ENCODE measurements around the gene ZNF664.

ZNF664 gene

DNA sequence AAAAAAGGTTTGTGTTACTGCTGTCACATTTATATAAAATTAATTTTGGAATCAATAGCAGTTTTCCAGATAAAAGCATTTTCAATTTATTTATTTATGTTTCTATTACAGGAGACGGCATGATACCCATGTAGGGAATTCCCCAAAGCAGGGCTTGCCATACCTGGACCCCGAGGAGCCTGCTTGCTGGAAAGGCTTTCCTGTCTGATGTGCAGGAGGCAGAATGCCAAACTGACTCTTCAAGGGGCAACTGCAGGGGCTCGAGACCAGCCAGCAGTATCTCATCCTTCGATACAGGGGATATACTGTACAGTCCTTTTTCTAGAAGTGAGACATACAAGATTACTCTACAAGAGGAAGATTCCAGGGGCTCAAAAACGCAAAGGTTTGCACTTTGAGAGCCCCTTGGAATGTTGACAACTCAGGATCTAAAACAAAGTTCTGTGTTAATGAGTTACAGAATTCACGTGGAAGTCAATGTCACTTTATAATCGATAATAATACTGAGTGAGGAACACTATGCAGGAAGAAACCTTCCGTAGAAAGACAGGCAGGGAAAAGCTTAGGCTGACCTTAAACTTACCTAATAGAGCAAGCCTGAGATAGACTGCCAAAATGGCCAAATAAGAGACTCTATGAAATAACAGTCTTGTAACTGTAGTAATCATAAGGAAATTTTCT is 38.6 kb downstream of the ZNF664 start:
- DNase-seq: no peak

DNA sequence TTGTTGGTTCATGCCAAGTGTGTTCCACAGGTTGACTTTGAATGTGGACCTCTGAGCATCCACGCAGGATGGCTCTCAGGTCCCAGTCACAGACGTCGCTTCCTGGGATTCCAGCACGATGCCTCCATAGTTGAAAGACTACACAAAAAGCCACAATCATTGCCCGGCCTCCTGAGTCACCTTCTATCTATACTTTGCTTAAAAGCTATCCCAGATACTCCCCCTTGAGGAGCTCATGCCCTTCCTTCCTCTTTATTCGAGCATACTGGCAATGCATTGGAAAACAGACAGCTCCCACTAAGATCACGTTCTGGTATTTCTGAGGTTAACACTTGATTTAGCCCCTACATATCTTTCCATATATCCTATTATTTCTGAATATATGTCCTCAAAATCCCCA is 40.1 kb downstream of the ZNF664 start:
- no peak for DNase-seq

DNA sequence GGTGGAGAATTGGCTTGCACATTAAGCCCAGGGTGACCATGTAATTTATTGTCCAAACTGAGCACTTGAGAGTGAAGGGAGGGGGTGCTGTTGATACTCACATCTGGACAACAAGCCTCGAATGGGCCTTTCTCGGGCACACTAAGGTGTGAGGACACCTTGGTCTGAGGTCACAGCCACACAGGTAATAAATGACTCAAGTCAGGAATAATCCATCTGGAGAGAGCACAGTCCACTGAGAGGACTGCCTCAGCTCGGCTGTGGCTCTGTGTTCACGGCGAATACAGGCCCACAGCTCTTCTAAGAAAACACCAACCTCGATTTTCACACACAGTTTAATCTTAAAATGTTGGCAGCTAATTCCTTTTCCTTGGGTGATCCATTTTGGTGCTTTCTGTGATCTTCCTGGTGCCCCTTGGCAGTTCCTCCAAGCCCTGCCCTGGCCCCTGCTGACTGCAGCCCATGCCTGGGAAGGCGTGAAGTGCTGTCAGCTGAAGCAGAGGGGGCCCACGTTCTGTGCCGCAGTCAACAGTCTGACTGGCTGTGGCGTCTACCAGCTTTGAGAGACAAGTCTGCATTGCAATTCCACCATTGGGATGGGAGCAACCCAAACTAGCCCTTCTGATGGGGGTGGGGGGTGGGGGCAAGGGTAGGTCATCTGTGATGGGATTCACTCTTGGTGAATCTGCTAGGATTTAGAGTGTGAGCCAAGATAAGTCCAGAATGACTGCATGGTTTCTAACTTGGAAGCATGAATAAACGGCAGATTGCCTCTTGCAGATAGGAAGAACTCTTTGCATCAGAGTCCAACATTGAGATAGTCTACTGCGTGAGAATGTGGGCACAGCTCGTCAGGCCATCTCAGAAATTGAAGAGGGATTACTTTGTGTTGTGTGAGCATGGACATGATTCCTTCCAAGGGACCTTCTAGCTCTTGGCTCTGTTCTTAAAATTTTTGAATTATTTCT is 42.8 kb downstream of the ZNF664 start:
- no peak for DNase-seq

DNA sequence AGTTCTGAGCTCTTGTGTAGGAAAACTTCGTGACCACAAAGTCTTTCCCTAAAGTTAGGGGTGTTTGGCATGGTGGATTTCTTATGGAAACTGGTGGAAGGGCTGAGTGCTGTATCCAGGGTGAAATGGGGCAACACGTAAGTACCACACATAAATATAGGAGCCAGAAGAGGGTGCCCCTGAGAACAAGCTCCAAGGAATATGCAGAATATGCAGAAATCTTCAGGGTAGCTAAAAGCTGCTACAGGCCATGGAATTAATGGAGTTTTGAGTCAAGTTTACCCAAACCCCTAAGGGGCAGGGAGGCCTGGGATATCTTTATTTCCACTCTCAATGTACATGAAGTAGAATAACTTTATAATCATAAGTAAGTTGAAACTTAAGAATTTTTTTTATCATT is 44.0 kb downstream of the ZNF664 start:
- no peak for DNase-seq

DNA sequence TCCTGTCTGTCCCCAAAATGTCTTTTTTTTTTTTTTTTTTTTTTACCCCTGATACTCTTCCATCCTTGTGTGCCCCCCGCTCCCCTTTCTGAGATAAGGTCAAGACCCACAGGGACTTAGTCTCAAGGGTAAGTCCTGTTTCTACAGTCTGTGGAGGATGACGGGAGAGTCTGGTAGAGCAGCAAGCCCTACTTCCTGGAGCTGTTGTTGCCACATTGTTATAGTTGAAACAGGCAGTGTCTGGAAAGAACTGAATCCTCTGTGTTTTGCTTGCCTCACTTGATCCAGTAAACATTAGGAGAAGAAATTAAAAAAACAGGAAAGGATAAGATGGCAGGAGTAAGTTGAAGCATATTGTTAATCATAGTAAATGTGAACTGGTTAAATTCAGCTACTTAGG is 45.5 kb downstream of the ZNF664 start:
- DNase-seq: no peak

DNA sequence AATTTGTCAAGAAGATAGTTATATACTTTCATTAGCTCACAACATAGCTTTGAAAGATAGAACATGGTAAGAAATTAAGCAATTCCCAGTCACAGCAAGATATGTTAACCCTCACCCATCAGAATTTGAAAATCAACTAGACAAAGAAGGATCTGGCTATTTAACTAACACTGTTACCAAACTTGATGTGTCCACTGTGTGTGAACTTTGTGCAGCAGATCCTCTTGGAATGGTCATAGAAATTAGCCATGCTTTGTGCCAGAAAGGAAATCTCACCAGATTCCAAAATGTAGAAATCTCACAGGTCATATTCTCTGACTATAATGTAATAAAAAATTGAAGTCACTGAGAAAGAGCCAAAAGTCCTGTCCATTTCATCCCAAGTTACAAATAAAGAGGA is 46.1 kb downstream of the ZNF664 start:
- DNase-seq: no peak

DNA sequence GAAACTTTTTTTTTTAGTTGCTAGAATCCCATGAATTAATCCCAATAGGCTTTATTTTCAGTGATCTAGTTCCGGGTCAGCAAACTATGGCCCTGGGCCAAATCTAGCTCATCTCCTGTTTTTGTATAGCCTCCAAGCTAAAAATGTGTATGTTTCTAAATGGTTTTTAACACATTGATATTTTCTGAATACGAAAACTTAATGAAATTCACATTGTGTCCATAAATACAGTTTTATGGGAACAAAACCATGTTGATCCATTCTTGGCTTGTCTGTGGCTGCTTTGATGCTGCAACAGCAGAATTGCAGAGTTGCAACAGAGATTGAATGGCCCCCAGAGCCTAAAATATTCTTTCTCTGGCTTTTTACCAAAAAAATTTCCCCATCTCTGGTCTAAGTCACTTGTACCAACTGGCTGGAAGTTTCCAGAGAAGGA is 47.5 kb downstream of the ZNF664 start:
- peak; percentile 53 for DNase-seq

DNA sequence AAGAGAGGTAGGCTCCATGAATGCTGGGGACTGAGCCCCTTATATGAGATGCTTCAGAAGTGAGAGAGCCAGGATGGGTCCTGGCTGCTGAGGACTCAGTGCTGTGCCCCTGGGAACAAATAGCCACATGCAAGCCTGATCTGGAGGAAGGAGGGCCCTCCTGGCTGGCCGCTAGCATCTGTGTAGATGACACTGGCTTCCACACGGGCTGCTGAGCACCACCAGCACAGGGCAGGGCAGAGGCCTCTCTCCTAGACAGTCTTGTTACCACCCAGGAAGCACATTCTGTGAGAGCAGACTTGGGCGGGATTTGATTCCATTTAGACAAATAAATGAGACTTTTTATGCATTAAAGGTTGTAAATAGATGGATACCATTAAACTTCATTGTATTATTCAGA is 48.0 kb downstream of the ZNF664 start:
- no peak for DNase-seq

DNA sequence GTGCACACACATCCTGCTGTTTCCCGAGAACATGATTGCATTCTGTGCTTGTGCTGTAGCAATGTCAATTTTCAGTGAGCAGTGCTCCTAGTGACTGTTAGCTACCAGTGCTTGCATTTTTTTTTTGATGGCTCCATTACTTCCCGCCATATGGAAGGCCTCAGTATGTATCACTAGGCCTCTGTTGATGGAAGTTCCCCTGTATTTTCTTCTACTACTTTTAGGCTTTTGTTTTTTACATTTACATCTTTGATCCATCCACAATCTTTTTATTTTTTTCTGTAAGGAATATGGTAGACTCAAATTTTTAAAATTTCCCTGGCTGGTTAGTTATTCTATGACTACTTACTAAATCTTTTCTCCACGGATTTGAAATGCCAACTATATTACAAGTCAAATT is 49.1 kb downstream of the ZNF664 start:
- DNase-seq: no peak

DNA sequence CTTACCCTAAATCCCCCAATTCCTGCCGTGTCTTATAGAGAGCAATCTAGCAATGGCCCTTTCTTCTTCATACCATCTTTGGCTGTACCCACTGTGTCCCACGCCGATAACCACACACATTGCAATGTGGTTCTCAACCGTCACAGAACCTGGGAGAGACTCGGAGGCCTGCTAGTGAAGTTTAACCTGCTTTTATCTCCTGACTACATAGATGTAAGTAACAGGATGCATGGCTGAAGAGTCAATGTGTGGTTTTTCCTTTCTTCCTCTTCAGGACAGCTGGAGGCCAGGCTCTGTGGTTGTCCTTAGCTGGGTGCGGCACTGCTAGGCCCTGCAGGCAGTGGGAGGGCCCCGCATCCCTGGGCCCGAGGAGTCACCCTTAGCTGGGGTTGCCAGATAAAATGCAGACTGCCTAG is 51.3 kb downstream of the ZNF664 start:
- peak; percentile 38 for DNase-seq

DNA sequence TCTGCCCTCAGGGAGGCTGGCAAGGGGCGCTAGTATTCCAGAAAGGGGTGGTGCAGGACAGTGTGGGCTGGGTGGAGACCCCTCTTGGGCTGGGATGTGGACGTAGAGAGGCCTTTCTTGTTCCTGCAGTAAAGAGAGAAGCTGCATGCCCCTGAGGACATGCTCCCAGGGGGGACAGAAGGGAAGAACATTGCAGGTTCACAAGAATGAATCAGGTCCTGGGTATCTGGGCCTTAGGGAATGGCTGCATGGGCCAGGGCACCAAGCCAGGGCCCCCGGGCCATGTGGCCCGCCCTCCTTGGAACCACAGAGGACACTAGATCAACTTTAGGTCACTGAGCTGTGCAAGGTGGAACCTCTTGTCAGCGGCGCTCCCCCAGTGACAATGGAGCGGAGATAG is 51.8 kb downstream of the ZNF664 start:
- no peak for DNase-seq

DNA sequence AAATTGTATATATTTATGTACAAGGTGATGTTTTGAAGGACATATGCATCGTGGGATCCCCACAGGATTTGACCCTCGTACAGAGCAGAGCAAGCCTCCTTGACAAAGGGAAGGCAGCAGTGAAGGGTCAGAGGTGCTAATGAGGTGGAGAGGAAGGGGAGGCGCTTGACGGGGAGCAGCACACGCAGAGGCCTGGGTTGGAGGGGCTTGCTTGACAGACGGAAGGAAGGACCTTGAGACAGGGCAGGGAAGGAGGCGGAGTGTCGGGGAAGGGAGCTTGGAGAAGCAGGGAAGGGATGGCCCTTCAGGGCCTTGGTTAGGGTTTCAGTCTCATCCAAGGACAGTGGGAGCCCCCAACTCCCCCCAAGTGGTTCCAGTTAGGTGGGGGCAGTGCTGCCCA is 52.6 kb downstream of the ZNF664 start:
- no peak for DNase-seq

DNA sequence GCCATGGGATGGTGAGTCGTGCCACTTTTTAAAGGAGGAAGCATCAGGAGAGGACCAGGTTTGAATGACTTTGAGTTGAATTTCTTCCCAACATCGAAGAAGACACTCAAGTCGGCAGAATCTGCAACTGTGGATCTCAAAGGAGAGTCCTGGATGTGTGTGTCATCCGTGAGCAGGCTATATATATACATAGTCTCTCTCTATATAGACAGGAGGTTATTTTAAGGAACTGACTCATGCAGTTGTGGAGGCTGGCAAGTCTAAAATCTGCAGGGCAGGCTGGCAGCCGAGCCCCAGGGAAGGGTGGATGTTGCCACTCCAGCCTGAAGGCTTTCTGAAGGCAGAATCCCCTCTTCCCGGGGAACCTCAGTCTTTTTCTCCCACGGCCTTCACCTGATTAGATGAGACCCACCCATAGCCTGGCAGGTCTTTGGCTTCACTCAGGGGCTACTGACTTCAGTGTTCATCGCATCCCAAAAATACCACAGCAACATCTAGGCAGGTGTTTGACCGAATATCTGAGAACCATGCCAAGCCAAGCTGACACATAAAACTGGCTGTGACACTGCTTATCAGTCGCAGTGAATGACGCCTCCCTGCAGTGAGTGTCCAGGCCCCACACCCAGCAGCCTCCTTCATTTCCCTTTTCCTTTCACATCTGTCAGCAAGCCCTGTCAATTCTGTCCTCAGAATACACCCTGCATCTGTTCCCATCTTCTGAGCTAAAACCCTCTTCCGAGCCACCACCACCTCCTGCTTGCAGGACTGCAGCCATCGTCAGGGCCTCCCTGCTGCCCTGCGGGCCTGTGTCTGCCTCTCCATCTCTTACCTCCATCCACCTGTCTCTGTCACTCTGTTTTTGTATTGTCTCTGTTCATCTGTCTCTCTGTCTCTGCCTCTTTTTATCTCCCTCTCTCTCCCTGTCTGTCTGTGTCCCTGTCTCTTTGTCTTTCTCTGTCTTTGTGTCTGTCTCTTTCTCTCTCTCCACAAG is 54.0 kb downstream of the ZNF664 start:
- peak; percentile 78 for DNase-seq

DNA sequence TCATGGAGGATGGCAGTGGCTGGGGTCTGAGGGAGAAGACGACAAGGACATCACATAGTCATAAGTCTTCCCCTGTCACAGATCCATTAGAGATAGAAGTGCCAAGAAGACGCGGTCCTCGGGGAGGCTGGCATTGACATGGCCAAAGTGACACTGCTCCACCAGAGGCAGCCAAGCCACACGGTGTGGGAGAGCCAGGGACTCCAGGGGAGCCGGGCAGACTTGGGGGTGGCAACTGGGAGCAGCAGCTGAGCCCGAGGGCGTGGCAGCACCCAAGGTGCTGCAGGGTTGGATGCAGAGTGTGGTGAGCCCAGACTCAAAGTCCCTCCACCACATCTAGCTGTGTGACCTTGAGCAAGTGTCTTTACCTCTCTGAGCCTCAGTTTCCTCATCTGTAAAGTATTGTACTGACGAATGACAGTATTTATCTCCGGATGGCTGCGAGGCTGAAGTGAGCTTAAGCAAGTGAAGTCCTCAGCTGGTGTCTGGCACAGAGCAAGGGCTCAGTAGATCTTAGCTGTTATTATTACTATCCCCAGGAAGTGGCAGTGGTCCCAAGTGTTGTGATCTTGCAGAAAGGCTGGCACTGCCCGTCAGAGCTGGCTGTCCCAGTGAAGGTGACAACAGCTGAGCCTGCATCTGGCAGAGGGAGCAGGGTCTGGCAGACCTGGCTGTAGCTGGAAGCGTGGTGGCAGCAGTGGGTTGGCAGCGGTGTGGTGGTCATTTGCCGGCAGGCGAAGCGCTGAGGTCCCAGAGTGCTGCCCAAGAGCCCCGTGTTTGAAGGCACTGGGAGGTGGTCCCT is 54.9 kb downstream of the ZNF664 start:
- no peak for DNase-seq

DNA sequence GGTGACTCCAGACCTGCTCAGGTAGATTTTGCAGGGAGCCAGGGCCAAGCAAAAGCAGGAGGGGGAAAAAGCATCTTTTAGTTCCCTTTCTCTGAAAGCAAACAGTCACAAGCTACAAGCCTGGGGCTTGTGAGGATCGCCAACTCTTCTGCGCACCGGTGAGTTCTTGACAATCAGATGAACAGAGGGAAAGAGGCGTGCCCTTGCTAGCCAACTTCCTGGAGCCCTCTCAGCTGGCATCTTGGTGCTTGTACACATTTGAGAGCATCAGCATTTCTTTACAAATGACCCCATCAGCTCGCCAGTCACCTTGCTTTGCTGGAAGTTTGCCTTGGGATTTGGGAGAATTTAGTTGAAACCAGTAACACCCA is 55.5 kb downstream of the ZNF664 start:
- DNase-seq: no peak

DNA sequence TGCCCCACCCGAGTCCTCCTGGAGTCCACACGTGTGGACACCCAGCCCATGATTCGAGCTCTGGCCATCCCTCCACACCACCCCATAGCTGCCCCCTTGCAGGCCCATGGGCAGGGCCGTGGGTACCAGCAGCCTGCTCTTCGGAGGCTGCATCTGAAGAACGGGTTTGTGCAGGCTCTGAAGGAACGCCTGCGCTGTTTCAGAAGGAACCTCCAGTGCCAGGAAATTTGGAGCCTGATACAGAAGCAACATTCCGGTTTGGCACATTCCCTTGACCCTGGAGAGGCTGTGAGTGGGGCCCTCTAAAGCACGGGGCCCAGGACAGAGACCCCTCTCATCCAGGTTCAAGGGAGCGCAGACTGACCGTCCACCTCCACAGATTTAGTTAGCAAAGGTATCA is 57.0 kb downstream of the ZNF664 start:
- DNase-seq: no peak

DNA sequence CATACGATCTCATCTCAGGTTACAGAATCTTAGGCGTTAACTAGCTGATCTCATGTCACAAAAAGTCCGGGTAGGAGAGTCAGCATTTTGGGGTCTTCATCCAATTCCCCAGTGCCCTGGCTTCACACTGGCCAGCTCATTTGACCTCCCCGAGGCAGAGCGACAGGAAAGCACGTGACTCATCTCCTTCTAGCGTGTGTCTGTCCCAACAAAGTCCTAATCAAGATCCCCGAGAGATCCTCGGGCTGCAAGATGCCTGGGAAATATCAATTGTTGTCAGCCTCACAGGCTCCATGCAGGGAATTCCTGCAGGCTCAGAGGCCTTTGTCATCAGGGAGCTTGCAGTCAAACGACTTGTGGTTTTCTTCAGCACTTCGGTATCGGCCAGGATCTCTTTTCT is 57.5 kb downstream of the ZNF664 start:
- DNase-seq: peak; percentile 88

DNA sequence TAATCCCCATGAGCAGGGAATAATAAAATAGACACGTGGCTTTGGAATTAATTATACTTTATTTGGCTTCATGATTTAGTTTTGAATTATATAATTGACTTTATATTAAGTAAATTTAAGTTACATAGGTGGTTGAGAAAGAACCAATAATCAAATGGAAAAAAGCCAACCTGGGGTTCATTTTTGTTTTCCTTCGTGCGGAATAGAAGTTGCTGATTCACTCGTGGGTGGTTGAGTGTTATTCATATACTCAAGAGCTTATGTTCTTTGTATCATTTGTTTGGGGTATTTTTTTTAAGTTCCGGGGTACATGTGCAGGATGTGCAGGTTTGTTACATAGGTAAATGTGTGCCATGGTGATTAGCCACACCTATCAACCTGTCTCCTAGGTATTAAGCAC is 58.0 kb downstream of the ZNF664 start:
- DNase-seq: no peak

DNA sequence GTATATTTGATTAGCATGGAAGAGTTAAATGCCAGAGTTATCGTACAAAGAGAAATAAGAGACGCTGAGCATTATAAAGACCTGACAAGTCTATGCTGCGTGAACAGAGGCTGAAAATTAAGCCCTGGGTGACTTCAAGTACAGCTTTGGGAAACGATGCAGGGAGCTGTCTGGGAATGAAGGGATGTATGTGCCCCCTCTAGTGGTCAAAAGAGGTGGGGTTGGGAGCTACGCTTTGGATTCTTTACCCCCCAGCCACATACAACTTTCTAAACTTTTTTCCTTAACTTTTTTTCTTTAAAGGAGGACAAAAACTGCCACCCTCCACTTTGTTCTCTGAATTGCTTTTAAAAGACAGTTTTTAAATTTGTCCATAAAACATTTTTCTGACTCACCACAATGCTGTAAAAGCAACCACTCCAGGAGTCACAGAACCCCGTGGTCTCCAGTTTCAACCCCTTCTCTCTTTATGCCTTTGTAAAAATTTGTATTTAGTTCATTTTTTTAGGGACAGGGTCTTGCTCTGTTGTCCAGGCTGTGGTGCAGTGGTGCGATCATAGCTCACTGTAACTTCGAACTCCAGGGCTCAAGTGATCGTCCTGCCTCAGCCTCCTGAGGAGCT is 59.4 kb downstream of the ZNF664 start:
- DNase-seq: peak; percentile 69

DNA sequence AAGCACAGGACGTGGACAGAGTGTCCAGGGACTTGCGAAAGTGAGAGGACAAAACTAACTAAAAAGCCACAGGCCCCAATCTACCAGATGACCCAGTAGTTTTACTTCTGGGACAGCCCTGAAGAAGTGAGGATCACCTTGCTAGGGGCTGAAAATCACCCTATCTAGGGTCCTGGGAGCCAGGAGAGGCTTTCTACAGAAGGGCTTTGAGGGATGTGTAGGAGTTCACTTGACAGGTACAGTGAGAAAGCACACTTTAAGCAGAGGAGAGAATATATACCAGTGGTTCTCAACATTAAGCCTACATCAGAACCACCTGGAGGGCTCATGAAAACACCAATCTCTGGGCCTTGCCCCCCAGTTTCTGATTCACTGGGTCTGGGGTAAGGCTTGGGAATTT is 60.8 kb downstream of the ZNF664 start:
- DNase-seq: no peak

DNA sequence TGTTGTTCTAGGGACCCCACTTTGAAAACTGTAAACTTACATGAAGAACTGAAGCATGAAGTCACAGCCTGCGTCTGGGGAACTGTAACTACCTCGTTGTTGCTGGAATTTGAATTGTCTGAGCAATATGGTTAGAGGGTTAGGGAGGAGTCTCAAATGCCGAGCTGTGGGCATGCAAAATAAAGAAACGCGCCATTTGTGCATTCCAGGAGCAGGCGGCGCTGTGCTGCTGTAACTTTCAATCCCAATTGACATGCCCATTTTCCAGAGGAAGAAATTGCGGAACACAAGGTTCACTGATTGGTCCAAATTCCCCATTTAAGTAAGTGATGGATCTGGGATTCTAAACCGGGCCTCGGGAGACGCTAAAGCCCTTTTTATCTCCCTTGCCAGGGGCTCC is 61.3 kb downstream of the ZNF664 start:
- DNase-seq: no peak

DNA sequence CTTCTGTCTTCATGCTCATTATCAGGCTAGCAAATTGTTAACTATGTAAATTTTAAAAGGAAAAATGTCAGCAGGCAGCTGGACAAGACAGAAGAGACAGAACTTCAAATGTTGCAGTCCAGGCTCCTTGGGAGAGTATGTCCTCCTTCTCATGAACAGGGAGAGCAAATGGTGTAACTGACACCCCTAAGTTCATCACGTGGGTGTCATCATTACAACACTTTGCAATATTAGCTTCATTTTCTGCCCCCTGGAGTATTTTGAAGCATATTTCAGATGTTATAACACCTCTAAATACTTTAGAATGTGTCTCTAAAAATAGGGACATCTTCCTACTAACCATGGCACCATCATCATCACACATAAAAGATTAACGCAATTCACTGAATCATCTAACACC is 62.1 kb downstream of the ZNF664 start:
- no peak for DNase-seq

Measured in fibroblast of upper back skin (primary cell).